ENCODE data around the gene BUD31.
"Not testable (repeated sequence)": the region's sequence is repeated elsewhere in the genome, so short reads cannot be mapped to it uniquely, and the experiment has no call there.

The BUD31 gene

DNA sequence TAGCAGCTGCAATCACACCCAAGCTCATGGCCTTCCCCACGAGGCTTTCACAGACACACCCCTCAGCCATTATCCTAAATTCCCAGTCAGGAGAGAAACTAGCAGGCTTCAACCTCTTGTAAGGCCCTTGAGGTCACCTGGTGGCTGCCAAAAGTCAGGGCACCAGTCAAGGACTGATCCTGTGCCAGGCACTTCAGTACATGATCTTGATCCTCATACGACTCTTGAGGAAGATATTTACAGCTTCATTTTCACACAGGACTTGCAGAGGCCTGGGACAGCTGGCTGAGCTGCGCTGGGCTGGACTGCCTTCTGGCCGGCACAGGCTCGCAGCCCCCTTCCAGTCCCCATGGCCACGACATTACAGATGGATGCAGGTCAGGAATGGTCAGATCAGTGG lies 9.2 kb upstream of the BUD31 start:
- no peak for DNase-seq

DNA sequence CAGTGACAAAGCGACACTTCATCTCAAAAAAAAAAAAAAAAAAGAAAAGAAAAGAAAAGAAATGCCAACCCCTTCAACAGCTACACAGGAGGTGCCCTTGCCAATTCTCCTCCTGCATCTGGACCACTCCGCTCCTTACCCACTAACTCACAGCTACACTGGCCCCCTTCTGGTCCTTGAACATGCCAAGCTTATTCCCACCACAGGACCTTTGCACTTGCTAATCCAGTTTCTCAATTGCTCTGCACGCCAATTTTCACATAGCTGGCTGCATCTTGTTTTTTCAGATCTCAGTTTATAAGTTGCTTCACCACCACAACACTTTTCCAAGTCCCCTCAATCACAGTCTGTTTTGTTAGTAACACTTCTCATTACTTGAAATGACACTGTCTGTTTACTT lies 5.9 kb upstream of the BUD31 start:
- no peak for DNase-seq

DNA sequence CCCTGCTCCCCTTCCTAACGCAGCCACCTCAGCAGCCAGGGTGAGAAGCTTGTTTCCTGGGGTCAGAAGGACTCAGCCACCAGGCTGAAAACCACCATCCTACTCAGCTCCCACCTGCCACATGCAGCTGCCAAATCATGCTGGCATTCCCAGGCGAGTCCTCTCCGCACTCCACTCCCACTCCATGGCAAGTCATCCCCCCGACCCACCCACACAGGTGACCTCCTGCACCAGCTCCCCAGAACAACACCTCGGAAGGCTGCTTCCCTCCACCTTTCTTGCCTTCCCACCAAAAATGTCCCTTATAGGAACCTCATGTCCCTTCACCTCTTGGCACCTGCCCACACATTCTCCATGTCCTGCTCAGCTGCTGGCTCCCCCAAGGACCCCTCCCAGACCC lies 5.0 kb upstream of the BUD31 start:
- no peak for DNase-seq

DNA sequence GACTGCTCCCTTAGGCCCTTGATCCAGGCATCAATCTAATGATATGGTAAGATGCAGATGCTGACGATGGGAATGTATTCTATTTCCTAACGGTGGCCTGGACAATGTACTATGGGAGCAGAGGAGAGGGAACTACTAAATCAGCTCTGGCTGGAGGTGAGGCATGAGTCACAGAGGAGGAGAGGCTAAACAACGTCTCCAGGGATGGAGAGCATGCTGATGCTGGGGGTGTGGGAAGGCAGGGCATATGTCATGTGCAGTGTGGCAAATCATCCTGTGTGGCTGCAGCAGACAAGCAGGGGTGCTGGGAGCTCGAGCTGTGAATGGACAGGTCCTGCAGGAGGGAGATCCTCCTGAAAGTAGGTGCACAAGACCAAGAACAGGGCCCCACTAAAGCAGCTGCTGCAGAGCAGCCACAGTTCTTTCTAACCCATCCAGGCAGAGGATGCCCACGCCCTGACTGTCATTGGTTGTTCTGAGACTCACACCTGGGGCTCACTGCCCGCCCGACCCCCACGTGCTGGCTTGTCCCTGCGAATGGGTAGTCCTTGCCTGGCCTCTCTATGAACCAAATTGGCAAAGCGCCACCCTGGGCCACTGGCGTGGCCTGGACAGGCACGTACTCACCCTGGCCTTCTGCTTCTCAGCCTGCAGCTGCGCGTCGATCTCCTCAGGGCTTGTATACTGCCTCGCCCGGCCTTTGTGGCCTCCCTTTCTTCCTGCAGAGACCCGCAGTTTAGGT lies 4.4 kb upstream of the BUD31 start:
- no peak for DNase-seq

DNA sequence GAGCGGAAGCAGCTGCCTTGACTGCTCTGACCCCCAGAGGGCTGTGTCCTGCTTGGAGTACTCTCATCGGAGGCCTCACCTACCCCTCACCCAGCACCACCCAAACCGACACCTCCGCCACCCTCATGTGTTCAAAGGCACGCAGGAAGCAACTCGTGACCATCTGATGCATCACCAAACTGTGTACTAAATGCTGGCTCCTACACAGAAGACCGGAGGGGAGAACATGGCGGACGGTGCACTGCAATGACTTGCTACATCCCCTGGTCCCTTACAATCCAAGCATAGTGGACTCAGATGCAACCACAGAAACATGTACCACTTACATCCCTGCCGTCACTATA lies 3.8 kb upstream of the BUD31 start:
- no peak for DNase-seq

DNA sequence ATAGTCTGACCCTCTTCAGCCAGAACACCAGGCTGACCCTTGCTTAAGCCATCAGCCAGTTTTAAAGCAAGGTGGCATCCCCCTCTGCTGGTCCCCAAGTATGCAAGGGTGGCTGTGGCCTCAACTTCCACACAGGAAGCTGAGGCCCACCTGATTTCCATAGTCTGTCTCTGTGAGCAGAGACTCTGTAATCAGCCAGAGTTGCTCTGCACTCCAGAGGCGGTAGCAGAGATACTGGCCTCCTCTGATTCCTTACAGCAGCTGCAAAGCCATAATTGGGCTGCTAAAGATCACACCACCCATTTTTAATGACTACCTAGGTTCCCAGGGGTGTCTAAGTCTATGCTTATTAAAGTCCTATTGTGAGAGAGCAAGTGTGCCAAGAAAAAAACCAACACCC lies 2.2 kb upstream of the BUD31 start:
- DNase-seq = no peak

DNA sequence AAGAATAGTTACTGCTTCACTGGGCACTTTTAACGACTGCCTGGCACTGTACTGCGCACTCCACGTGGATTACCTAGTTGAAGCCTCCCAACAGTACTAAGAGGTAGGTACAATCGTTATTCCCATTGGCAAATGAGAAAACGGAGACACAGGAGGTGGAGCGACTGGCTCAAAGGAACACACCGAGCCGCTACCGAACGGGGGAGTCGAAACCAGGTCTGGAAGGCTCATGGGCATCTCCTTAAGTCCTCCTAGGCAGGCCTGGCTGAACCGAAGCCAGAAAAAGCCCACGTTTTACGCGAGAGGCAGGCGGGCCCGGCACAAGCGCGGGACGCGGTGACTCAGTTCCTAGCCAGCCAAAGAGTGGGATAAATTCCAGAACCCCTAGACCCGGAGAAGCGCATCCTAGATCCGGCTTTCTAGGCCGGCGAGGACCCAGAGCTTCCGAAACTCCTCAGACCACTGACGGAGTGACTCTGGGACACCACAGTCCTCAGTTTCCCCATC lies 844 bp upstream of the BUD31 start:
- peak; percentile 33 for DNase-seq

DNA sequence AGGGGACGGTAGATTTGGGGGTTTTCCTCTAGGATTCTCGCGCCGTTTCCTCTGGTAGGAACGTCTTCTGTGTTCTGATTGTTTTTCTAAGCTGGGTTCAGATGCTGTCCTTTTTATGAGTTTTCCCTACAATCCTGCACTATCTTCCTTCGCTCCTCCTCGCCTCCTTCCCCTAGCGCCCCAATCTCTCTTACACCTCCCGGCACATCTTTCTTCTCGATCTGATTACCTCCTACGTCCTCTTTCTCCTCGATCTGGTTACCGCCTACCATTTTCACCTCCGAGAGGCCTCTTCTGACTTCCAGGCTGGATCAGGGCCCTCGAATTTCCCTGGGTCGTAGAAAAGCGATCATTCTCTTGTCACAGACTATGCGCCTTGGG lies 413 bp downstream of the BUD31 start:
- DNase-seq = peak; percentile 15

DNA sequence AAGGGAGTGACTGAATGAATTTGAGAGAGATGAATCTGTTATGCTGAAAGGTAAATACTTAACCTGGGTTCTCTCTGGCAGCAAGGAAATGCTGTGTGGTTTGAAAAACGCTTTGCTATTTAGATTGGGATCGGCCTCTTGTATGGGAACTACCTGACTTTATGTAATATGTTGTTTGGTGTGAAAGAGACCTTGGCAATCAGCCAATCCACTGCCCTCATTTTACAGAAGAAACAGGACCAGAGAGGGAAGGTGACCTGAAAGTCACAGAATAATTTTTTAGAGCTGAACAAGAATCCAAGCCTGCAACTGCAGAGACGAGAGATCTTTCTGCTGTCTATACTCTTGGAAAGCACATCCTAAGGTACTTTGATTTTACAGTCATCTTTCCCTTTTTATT lies 1.0 kb downstream of the BUD31 start:
- no peak for DNase-seq

DNA sequence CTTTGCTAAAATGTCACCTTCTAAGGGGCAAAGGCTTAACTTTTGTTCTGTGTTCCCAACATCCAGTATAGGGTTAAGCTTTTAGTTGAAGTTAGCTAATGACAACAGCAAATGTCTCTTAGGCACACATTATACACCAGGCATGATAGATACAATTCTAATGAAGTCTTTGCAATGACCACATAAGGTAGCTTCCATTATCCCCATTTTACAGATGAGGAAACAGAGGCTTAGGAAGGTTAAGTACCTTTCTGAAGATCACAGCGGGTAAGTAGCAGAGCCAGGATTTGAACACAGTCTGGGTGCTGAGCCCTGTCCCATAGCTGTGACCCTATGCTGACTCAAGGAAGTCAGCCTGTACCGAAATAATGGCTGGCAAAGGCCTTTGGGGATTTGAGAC lies 1.9 kb downstream of the BUD31 start:
- DNase-seq = no peak

DNA sequence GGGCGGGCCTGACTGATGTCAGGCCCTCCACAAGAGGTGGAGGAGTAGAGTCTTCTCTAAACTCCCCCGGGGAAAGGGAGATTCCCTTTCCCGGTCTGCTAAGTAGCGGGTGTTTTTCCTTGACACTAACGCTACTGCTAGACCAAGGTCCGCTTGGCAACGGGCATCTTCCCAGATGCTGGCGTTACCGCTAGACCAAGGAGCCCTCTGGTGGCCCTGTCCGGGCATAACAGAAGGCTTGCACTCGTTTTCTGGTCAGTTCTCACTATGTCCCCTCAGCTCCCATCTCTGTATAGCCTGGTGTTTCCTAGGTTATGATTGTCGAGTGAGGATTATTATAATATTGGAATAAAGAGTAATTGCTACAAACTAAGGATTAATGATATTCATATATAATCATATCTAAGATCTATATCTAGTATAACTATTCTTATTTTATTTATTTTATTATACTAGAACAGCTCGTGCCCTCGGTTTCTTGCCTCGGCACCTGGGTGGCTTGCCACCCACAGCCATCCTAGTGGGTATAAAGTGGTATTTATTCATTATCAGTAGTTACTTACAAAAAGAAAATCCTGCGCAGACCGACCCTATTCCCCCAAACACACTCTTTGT lies 6.9 kb downstream of the BUD31 start:
- DNase-seq = peak; percentile 23

DNA sequence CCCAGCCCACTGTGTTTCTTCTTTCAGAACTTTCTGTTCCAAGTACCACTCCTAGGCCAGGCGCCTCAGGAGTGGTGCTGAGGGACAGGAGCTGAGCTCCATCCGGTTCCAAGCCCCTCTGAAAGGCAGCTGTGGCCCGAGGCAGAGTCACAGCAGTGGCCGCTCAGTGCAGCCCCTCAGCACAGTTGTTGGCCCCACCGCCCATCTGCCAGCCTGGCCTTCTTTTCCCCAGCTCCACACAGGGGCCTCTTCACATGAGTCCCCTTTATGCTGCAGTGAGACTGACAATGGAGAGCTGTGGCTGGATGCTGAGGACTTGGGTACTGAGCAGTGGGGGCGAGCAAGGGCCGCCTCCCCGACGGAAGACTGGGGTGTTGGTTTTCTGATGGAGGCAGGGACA lies 9.5 kb downstream of the BUD31 start:
- DNase-seq = no peak

DNA sequence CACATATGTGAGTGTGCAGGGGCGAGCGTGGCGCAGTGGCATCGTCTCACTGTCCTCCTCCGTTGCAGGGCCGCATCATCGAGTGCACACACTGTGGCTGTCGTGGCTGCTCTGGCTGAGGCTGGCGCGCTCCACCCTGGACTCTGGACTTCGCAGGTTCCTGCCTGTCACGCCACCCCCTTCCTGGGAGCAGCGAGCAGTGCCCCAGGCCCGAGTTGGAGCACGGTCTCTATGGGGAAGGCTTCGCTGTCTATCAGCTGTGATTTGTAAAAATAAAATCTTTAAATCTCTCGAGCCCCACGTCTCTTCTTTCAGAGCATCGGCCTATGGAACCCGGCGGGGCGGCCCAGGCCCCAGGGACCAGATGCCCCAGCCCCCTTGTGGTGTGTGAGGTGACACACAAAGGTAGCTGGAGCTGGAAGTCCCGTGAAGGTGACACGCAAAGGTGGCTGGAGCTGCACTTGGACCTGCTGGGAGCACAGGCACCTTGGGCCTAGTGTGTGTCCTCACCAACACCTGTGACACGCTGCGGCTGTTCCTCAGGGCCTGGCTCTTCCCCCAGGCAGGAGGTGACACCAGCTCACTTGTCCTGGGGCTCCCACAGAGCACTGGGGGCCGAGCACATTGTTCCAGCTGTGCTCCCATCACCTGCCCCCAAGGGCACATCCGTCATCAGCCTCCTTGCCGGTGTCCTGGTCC lies 10.7 kb downstream of the BUD31 start:
- no peak for DNase-seq

DNA sequence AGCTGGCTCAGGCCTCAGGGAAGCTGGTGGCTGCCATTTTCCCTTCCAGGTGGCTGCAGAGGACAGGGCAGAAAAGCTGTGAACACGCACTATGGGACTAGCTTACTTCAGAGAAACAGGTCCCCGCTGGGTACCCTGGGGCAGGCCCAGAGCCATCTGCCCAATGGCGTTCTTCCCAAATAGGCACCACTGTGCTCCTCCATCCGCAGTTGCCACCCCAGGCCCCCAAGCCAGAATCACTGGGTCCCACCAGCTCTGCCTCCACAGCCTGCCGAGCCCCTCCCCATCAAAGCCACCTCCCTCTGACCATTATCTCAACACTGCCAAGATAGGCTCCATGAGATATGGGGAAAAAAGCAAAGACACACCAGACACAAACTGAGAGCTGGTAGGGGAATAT lies 11.4 kb downstream of the BUD31 start:
- no peak for DNase-seq

DNA sequence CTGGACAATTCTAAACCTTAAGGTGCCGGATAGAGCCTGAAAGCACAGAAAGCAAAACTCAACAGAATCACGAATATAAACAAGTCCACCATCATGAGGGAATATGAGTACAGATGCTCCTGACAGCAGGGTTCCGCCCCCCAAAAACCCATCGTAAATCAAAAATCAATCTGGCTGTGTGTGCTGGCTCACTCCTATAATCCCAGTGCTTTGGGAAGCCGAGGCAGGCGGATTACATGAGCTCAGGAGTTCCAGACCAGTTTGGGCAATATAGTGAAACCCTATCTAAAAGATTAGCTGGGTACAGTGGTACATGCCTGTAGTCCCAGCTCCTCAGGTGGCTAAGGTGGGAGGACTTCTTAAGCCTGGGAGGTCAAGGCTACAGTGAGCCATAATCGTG lies 12.2 kb downstream of the BUD31 start:
- no peak for DNase-seq

DNA sequence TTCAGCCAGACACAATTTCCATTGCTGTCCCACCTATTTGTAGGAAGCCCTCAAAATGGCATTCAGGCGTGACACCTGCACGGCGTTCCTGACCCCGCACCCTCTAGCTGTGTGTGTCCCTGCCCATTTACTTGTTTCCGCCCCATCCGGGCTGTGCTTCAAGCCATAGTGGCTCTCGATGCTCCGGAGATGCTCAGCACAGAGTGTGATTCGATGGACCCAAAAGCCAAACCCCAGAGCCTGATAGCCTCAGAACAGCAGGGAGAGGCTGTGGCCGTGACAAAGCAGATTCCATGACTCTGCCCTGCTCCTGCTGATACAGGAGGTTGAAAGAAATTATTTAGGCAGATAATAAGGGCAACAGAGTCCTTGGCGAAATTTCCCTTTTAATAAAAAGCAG lies 13.4 kb downstream of the BUD31 start:
- no peak for DNase-seq

DNA sequence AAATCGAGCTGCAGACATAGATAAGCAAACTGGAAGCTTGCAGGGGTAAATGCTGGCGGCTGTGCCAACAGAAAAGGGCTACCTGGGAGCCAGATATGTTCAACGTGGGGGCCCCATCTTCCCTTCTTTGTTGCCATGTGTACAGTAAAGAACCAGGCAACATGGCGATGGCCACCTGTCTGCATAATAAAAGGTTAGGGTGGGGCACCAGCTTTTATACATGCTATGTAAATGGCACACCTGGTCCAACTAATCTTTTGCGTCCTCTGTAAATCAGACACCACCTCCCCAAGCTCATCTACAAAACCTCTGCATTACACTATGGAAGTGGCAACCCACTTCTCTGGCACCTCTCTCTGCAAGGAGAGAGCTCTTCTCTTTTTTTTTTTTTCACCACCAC lies 13.9 kb downstream of the BUD31 start:
- no peak for DNase-seq

DNA sequence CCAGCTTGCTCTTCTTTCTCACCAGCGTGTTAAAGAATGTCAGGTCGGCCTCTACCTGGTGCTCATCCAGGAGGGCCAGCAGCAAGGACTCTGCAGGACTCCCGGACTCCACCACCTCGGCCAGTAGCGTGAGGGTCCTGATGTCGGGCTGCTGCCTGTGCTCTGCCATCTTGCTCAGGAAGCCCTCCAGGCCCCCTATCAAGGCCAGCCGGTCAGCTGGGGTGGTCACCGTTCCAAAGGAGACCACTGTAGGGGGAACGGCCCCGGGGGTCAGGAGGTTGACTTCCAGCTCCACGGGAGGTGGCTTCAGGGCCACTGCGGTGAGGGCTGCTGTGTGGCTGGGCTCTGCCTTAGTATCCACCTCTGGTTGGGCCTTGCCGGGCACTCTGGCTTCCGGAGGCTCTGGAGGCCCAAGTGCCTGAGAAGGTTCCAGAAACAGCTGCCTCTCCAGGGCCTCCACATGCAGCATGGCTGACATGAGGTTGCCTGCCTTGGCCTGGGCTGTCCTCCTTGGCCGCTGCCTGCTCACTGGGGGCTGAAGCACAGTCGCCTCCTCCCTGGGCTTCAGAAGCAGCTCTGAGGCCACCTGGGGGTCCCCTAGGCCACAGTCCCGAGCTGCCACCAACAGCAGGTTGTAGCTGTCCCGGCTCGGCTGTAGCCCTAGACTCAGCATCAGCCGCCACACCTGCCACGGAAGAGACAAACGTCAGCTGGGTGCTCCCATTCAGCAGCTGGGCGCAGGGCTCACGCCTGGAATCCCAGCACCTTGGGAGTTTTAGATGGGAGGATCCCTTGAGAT lies 16.4 kb downstream of the BUD31 start:
- no peak for DNase-seq

DNA sequence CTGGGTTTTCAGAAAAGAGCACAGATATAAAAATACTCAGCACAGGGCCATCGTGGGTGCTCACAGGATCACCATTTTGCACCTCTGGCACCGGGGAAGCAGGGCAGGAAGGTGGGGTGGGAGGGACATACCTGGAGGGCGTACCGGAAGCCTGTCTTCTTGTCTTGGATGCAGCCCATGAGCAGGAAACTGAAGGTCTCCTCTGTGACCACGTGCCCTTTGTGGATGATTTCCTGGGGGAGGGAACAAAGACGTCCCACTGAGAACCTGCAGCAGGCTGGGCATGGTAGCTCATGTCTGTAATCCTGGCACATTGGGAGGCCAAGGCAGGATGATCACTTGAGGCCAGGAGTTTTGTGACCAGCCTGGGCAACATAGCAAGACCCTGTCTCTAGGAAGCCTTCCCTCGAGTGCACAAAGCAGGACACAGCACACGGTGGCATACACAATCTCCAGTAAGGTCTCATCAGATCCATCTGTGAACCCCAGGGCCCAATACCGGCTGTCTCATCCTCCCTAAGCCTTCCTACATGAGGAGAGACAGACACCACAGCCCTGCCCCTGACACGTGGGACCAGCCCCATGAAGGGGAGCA lies 20.3 kb downstream of the BUD31 start:
- peak; percentile 37 for DNase-seq

DNA sequence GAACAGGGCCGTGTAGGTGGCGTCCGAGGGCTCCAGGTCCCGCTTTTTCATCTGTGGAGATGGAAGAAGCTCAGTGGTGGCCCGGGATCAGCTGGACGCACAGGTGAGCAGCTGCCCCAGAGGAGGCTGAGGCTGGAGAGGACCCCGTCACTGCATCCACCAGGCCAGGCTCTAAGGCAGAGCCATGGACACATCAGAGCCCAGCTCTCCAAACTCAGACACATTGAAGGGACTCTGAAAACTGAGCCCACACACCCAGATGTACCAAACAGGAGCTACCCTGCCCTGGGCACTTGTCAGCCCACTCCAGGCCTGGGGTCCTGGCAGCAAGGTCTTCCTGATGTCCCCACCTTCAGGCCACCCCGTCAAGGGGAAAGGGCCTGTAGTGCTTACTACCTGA lies 21.0 kb downstream of the BUD31 start:
- DNase-seq = no peak

DNA sequence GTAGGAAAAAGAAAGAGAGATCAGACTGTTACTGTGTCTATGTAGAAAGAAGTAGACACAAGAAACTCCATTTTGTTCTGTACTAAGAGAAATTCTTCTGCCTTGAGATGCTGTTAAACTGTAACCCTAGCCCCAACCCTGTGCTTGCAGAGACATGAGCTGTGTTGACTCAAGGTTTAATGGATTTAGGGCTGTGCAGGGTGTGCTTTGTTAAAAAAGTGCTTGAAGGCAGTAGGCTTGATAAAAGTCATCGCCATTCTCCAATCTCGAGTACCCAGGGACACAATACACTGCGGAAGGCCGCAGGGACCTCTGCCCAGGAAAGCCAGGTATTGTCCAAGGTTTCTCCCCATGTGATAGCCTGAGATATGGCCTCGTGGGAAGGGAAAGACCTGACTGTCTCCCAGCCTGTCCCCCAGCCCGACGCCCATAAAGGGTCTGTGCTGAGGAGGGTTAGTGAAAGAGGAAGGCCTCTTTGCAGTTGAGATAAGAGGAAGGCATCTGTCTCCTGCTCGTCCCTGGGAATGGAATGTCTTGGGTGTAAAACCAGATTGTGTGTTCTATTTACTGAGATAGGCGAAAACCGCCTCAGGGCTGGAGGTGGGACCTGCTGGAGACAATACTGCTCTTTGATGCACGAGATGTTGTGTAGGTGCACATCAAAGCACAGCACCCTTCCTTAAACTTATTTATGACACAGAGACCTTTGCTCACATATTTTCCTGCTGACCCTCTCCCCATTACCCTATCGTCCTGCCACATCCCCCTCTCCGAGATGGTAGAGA lies 23.2 kb downstream of the BUD31 start:
- DNase-seq = not testable (repeated sequence)

DNA sequence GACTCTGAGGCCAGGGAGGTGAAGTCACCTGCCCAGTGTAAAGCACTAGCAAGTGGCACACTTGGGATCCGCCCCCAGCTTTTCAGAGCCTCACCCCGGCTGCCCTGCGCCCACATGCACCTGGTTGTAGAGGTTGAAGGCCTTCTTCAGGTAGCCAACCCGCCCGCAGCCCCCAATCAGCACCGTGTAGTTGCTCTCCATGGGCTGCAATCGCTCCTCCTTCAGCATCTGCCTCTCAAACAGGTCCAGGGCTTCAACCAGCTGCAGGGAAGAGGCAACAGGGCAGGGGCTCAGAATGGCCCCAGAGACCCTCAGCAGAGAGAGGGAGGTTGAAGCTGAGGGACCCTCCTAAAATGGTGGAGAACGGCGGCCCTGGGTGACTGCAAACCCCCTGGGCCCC lies 24.4 kb downstream of the BUD31 start:
- no peak for DNase-seq

All from CD4-positive, alpha-beta T cell treated with Interleukin-6 for 4 hours (primary cell).